K562 (cell line): ENCODE data around the gene ACAT2. TPM values are rescaled to one million over a fixed set of nuclear protein-coding genes. Genes with fewer than 3 reads are reported as not detected.

Source experiments
- YBX1 ChIP-seq: fragments of 450-650 bp; IDR thresholded peaks from 2 replicates; pipeline ENCODE4 v1.7.1; 2016; ENCODE audit warnings: mild to moderate bottlenecking
- ZEB2 ChIP-seq: fragments of 450-650 bp; IDR thresholded peaks from 2 replicates; pipeline ENCODE4 v1.6.1; 2016
- ZNF143 ChIP-seq: sonication (generic); formaldehyde crosslinking; IDR thresholded peaks from 2 replicates; pipeline ENCODE4 v1.9.0; 2022; ENCODE audit warnings: mild to moderate bottlenecking, missing genetic modification reagents
- polyA plus RNA-seq, 8 experiments: library from polyadenylated mRNA; depleted of rRNA in 4 of 8; stranded (reverse) in 5 of 8; unstranded in 3 of 8; fragments of >200 nt; fragmentation: Nextera tagmentation in 2 of 8; fragmentation: Illumina TruSeq in 1 of 8; extraction: Ambion mirVana in 2 of 8; extraction: Trizol in 1 of 8; gene quantifications; 2 replicates each; pipeline versions ENCODE4 v1.2.1 to v1.2.3, GENCODE V29; 2011 to 2014; ENCODE audit warnings: inconsistent platforms in 1 of 8, missing spikeins in 1 of 8
- total RNA-seq, 7 experiments: library from RNA; depleted of rRNA in 6 of 7; stranded (reverse); fragments of >200 nt in 6 of 7; fragmentation: Illumina TruSeq in 2 of 7; extraction: Trizol in 2 of 7; gene quantifications; 2 replicates each; pipeline versions ENCODE4 v1.2.1 to v1.2.3, GENCODE V29; 2011 to 2021; ENCODE audit warnings: low replicate concordance in 1 of 7
- TF ChIP-seq, protein P1 (sequence below): fragments of 150-350 bp; IDR thresholded peaks from 2 replicates; pipeline ENCODE4 v1.6.1; 2014; ENCODE audit warnings: low read depth, mild to moderate bottlenecking, low read length, borderline replicate concordance
- TF ChIP-seq, protein P2 (sequence below): fragments of 200-800 bp; sonication (Bioruptor generic); IDR thresholded peaks from 2 replicates; pipeline ENCODE4 v1.6.1; 2016; ENCODE audit warnings: missing genetic modification characterization, missing compliant biosample characterization
- TF ChIP-seq, protein P3 (sequence below): fragments of 250-450 bp; sonication (Bioruptor Pico); IDR thresholded peaks from 2 replicates; pipeline ENCODE4 v1.4.0; 2020; ENCODE audit warnings: mild to moderate bottlenecking, moderate library complexity, borderline replicate concordance
- TF ChIP-seq, protein P4 (sequence below): fragments of 250-450 bp; sonication (Bioruptor Pico); IDR thresholded peaks from 2 replicates; pipeline ENCODE4 v1.4.0; 2020

The ACAT2 gene
- total and polyA plus RNA-seq, 9 of the 15 experiments (the other 6 are each of a cell fraction or from before 2014, with no cell fraction given): 63.0 to 309 (median 144) TPM

DNA sequence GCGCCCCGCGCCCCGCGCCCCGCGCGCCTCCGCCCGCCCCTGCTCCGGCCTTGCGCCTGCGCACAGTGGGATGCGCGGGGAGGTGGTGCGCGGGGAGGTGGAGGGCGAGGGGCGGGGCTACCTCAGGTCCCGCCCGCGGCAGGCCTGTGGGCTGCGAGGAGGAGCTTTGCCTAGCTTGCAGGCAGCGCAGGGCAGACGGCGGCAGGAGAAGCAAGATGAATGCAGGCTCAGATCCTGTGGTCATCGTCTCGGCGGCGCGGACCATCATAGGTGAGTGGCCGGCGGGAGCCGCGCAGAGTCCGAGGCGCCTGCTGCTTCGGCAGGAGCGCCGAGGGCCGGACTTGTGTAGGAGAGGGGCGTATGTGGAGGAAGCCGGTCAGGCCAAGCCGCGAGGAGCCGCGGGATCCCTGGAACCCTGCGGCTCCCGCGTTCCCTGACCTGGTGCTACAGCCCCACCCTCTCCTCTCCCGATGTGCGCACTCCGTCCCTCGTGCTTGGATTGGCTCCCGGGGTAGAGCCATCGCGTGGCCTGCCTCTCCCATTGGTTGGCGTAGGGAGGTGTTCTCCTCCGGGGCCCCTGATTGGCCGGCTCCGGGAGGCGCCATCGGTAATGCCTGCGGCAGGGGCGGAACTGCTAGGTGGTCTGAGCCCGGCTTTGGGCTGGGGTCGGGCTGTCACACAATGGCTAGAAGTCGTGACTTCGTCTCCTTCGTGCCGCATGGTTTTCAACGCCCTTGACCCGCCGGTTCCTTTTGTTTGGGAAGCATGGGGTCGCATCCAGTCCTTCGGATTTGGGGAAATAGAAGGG lies at the start of gene ACAT2 (continued):
- TF ChIP-seq, protein P1, sequence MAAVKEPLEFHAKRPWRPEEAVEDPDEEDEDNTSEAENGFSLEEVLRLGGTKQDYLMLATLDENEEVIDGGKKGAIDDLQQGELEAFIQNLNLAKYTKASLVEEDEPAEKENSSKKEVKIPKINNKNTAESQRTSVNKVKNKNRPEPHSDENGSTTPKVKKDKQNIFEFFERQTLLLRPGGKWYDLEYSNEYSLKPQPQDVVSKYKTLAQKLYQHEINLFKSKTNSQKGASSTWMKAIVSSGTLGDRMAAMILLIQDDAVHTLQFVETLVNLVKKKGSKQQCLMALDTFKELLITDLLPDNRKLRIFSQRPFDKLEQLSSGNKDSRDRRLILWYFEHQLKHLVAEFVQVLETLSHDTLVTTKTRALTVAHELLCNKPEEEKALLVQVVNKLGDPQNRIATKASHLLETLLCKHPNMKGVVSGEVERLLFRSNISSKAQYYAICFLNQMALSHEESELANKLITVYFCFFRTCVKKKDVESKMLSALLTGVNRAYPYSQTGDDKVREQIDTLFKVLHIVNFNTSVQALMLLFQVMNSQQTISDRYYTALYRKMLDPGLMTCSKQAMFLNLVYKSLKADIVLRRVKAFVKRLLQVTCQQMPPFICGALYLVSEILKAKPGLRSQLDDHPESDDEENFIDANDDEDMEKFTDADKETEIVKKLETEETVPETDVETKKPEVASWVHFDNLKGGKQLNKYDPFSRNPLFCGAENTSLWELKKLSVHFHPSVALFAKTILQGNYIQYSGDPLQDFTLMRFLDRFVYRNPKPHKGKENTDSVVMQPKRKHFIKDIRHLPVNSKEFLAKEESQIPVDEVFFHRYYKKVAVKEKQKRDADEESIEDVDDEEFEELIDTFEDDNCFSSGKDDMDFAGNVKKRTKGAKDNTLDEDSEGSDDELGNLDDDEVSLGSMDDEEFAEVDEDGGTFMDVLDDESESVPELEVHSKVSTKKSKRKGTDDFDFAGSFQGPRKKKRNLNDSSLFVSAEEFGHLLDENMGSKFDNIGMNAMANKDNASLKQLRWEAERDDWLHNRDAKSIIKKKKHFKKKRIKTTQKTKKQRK: no peak
- TF ChIP-seq, protein P2, sequence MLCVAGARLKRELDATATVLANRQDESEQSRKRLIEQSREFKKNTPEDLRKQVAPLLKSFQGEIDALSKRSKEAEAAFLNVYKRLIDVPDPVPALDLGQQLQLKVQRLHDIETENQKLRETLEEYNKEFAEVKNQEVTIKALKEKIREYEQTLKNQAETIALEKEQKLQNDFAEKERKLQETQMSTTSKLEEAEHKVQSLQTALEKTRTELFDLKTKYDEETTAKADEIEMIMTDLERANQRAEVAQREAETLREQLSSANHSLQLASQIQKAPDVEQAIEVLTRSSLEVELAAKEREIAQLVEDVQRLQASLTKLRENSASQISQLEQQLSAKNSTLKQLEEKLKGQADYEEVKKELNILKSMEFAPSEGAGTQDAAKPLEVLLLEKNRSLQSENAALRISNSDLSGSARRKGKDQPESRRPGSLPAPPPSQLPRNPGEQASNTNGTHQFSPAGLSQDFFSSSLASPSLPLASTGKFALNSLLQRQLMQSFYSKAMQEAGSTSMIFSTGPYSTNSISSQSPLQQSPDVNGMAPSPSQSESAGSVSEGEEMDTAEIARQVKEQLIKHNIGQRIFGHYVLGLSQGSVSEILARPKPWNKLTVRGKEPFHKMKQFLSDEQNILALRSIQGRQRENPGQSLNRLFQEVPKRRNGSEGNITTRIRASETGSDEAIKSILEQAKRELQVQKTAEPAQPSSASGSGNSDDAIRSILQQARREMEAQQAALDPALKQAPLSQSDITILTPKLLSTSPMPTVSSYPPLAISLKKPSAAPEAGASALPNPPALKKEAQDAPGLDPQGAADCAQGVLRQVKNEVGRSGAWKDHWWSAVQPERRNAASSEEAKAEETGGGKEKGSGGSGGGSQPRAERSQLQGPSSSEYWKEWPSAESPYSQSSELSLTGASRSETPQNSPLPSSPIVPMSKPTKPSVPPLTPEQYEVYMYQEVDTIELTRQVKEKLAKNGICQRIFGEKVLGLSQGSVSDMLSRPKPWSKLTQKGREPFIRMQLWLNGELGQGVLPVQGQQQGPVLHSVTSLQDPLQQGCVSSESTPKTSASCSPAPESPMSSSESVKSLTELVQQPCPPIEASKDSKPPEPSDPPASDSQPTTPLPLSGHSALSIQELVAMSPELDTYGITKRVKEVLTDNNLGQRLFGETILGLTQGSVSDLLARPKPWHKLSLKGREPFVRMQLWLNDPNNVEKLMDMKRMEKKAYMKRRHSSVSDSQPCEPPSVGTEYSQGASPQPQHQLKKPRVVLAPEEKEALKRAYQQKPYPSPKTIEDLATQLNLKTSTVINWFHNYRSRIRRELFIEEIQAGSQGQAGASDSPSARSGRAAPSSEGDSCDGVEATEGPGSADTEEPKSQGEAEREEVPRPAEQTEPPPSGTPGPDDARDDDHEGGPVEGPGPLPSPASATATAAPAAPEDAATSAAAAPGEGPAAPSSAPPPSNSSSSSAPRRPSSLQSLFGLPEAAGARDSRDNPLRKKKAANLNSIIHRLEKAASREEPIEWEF (CRISPR knock-in tag): no peak
- TF ChIP-seq ZEB2 (no peak), ZNF143 (no peak), YBX1 (no peak)
- TF ChIP-seq, protein P3, sequence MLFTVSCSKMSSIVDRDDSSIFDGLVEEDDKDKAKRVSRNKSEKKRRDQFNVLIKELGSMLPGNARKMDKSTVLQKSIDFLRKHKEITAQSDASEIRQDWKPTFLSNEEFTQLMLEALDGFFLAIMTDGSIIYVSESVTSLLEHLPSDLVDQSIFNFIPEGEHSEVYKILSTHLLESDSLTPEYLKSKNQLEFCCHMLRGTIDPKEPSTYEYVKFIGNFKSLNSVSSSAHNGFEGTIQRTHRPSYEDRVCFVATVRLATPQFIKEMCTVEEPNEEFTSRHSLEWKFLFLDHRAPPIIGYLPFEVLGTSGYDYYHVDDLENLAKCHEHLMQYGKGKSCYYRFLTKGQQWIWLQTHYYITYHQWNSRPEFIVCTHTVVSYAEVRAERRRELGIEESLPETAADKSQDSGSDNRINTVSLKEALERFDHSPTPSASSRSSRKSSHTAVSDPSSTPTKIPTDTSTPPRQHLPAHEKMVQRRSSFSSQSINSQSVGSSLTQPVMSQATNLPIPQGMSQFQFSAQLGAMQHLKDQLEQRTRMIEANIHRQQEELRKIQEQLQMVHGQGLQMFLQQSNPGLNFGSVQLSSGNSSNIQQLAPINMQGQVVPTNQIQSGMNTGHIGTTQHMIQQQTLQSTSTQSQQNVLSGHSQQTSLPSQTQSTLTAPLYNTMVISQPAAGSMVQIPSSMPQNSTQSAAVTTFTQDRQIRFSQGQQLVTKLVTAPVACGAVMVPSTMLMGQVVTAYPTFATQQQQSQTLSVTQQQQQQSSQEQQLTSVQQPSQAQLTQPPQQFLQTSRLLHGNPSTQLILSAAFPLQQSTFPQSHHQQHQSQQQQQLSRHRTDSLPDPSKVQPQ (CRISPR knock-in tag): no peak
- TF ChIP-seq, protein P4, sequence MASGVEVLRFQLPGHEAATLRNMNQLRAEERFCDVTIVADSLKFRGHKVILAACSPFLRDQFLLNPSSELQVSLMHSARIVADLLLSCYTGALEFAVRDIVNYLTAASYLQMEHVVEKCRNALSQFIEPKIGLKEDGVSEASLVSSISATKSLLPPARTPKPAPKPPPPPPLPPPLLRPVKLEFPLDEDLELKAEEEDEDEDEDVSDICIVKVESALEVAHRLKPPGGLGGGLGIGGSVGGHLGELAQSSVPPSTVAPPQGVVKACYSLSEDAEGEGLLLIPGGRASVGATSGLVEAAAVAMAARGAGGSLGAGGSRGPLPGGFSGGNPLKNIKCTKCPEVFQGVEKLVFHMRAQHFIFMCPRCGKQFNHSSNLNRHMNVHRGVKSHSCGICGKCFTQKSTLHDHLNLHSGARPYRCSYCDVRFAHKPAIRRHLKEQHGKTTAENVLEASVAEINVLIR (CRISPR knock-in tag): no peak
